ENCODE measurements around the gene WAPL. TPM values are rescaled to one million over a fixed set of nuclear protein-coding genes. Genes with fewer than 3 reads are reported as not detected.

Gene WAPL
- total and polyA plus RNA-seq, 9 of the 15 experiments (the other 6 are each of a cell fraction or from before 2014, with no cell fraction given) = 14.3 to 36.4 (median 25.3) TPM

DNA sequence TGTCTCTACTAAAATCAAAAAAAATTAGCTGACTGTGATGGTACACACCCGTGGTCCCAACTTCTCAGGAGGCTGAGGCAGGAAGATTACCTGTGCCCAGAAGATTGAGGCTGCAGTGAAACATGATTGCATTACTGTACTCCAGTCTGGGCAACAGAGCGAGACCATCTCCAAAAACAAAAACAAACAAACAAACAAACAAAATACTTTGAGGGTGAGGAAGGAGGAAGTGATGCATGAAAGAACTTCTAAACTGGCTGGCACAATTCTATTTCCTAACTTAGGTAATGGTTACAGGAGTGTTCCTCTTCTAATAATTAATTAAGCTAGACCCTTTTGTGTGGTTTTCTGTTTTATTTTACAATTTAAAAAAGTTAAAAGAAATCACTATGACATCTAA, 15.5 kb downstream of the WAPL start:
- intact Hi-C loops (cut with micrococcal nuclease) (no loop called here), in situ Hi-C loops (cut with MboI) (no loop called here)
- Histone ChIP-seq H3K27ac (ENCODE audit: extremely low read depth, low read depth, low read length) (no peak overlapping the region; the same call in 2 of the 3 replicates), H3K4me3 (no peak overlapping the region), H3K27me3 (ENCODE audit: control insufficient read depth in 2 of 2, insufficient read depth in 2 of 2, low read length in 2 of 2) (no peaks in the 10 kb centered on the region), H3K9me3 (replicated peaks; ENCODE audit: control insufficient read depth, insufficient read depth, low read depth, low read length) (no peaks in the 10 kb centered on the region), H2AFZ (ENCODE audit: low read depth, low read length) (no peak overlapping the region), H4K20me1 (replicated peaks; ENCODE audit: control insufficient read depth, insufficient read depth, low read length) (peaks cover 3% of the 10 kb centered on the region; the same call in 1 of the 2 replicates), H3K9ac (ENCODE audit: insufficient read depth in 1 of 2, low read depth in 2 of 2, low read length in 2 of 2) (no peak overlapping the region), H3K4me1 (replicated peaks in 1 of 2; ENCODE audit: control insufficient read depth in 2 of 2, insufficient read depth in 2 of 2, low read length in 2 of 2) (peaks cover 0 to 3% of the 10 kb centered on the region in 2 experiments; a peak in 3 of 5 replicates), H3K9me1 (ENCODE audit: control insufficient read depth, insufficient read depth, low read length) (no peaks in the 10 kb centered on the region), H3K79me2 (ENCODE audit: control insufficient read depth, insufficient read depth, low read length) (peaks cover 87% of the 10 kb centered on the region), H3K4me2 (ENCODE audit: insufficient read depth, low read length) (no peak overlapping the region), H3K36me3 (ENCODE audit: control insufficient read depth, insufficient read depth, low read length) (peaks cover 52% of the 10 kb centered on the region)
- POLR2A ChIA-PET = no interaction called here
- DNase-seq (ENCODE audit: extremely low read depth in 1 of 4, low spot score in 3 of 4) = no peak
- no peak for ATAC-seq
- 56% methylated on average over 2 of the region's 2 CpGs for WGBS (ENCODE audit: insufficient coverage, low coverage, missing lambda C conversion rate)
- no peak for FAIRE-seq
- CTCF ChIA-PET (ENCODE audit: low intra/inter-chr PET ratio) = no interaction called here
- no TSS peak for BruUV-seq (replicated peaks)
- TF ChIP-seq CEBPB (tag; IDR thresholded peaks at IDR 0.05) (no peak), ZNF24 (IDR thresholded peaks at IDR 0.05) (no peak), ZNF507 (tag; conservative IDR thresholded peaks at IDR 0.05) (no peak), ASH1L (IDR thresholded peaks at IDR 0.05; ENCODE audit: borderline replicate concordance, low read depth, partially characterized antibody) (no peak), ZNF239 (CRISPR knock-in tag; IDR thresholded peaks at IDR 0.05) (no peak), FOSL1 (tag; conservative IDR thresholded peaks at IDR 0.05) (no peak), TCF3 (CRISPR knock-in tag; IDR thresholded peaks at IDR 0.05) (no peak)
- TF ChIP-seq, protein P1, sequence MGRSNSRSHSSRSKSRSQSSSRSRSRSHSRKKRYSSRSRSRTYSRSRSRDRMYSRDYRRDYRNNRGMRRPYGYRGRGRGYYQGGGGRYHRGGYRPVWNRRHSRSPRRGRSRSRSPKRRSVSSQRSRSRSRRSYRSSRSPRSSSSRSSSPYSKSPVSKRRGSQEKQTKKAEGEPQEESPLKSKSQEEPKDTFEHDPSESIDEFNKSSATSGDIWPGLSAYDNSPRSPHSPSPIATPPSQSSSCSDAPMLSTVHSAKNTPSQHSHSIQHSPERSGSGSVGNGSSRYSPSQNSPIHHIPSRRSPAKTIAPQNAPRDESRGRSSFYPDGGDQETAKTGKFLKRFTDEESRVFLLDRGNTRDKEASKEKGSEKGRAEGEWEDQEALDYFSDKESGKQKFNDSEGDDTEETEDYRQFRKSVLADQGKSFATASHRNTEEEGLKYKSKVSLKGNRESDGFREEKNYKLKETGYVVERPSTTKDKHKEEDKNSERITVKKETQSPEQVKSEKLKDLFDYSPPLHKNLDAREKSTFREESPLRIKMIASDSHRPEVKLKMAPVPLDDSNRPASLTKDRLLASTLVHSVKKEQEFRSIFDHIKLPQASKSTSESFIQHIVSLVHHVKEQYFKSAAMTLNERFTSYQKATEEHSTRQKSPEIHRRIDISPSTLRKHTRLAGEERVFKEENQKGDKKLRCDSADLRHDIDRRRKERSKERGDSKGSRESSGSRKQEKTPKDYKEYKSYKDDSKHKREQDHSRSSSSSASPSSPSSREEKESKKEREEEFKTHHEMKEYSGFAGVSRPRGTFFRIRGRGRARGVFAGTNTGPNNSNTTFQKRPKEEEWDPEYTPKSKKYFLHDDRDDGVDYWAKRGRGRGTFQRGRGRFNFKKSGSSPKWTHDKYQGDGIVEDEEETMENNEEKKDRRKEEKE (IDR thresholded peaks at IDR 0.05; ENCODE audit: borderline replicate concordance in 1 of 2, control insufficient read depth in 1 of 2, low read depth in 2 of 2, low read length in 1 of 2) = no peak
- TF ChIP-seq, protein P2, sequence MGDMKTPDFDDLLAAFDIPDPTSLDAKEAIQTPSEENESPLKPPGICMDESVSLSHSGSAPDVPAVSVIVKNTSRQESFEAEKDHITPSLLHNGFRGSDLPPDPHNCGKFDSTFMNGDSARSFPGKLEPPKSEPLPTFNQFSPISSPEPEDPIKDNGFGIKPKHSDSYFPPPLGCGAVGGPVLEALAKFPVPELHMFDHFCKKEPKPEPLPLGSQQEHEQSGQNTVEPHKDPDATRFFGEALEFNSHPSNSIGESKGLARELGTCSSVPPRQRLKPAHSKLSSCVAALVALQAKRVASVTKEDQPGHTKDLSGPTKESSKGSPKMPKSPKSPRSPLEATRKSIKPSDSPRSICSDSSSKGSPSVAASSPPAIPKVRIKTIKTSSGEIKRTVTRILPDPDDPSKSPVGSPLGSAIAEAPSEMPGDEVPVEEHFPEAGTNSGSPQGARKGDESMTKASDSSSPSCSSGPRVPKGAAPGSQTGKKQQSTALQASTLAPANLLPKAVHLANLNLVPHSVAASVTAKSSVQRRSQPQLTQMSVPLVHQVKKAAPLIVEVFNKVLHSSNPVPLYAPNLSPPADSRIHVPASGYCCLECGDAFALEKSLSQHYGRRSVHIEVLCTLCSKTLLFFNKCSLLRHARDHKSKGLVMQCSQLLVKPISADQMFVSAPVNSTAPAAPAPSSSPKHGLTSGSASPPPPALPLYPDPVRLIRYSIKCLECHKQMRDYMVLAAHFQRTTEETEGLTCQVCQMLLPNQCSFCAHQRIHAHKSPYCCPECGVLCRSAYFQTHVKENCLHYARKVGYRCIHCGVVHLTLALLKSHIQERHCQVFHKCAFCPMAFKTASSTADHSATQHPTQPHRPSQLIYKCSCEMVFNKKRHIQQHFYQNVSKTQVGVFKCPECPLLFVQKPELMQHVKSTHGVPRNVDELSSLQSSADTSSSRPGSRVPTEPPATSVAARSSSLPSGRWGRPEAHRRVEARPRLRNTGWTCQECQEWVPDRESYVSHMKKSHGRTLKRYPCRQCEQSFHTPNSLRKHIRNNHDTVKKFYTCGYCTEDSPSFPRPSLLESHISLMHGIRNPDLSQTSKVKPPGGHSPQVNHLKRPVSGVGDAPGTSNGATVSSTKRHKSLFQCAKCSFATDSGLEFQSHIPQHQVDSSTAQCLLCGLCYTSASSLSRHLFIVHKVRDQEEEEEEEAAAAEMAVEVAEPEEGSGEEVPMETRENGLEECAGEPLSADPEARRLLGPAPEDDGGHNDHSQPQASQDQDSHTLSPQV (IDR thresholded peaks at IDR 0.05) = no peak
- TF ChIP-seq, protein P3, sequence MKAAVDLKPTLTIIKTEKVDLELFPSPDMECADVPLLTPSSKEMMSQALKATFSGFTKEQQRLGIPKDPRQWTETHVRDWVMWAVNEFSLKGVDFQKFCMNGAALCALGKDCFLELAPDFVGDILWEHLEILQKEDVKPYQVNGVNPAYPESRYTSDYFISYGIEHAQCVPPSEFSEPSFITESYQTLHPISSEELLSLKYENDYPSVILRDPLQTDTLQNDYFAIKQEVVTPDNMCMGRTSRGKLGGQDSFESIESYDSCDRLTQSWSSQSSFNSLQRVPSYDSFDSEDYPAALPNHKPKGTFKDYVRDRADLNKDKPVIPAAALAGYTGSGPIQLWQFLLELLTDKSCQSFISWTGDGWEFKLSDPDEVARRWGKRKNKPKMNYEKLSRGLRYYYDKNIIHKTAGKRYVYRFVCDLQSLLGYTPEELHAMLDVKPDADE (conservative IDR thresholded peaks at IDR 0.05; ENCODE audit: control insufficient read depth, low read depth, low read length) = no peak

Measured in K562 (cell line).